Astrocyte (in vitro differentiated cells and primary cell): Measurements from ENCODE around the gene STARD6.

Source experiments
- EZH2 ChIP-seq: IDR thresholded peaks from 2 replicates; pipeline ENCODE4 v1.6.1; 2012; ENCODE audit warnings: mild to moderate bottlenecking, low read length, inconsistent platforms; ENCODE audit not compliant: insufficient read depth
- TF ChIP-seq, protein P1 (sequence below): IDR thresholded peaks from 2 replicates; pipeline ENCODE4 v1.5.1; 2011; ENCODE audit warnings: low read depth, mild to moderate bottlenecking, inconsistent platforms, low read length, moderate library complexity; ENCODE audit not compliant: insufficient read depth

DNA sequence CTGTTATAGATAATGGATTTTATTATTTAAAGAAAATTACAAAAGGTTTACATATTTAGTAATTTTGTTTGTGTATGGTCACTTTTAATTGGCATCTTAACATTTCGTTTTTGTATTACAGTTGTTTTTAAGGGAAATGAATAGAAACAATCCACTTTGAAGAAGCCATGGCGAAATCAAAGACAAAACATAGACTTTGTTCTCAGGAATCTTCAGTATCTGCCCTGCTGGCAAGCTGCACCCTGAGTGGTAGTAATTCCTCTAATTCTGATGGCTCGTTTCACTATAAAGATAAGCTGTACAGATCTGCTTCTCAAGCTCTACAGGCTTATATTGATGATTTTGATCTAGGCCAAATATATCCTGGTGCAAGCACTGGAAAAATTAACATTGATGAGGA, 2.7 kb upstream of the STARD6 start:
- TF ChIP-seq, protein P1, sequence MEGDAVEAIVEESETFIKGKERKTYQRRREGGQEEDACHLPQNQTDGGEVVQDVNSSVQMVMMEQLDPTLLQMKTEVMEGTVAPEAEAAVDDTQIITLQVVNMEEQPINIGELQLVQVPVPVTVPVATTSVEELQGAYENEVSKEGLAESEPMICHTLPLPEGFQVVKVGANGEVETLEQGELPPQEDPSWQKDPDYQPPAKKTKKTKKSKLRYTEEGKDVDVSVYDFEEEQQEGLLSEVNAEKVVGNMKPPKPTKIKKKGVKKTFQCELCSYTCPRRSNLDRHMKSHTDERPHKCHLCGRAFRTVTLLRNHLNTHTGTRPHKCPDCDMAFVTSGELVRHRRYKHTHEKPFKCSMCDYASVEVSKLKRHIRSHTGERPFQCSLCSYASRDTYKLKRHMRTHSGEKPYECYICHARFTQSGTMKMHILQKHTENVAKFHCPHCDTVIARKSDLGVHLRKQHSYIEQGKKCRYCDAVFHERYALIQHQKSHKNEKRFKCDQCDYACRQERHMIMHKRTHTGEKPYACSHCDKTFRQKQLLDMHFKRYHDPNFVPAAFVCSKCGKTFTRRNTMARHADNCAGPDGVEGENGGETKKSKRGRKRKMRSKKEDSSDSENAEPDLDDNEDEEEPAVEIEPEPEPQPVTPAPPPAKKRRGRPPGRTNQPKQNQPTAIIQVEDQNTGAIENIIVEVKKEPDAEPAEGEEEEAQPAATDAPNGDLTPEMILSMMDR: no peak
- TF ChIP-seq EZH2: no peak
